Keratinocyte (primary cell): Measurements from ENCODE around the gene AKAP6. TPM values are rescaled to one million over a fixed set of nuclear protein-coding genes. Genes with fewer than 3 reads are reported as not detected.

ENCODE experiments used
- DNase-seq: peaks from one replicate; pipeline ENCODE4 v3.0.0-alpha.2; 2011; ENCODE audit warnings: low read depth, missing footprints, low spot score
- FAIRE-seq: peaks from 2 replicates; lab custom pipeline; 2011; peaks lifted over from hg19 to GRCh38; lab: Jason Lieb, UNC
- H2AFZ ChIP-seq: 2 replicates; pipeline ENCODE4 v1.6.0; 2012; ENCODE audit warnings: low read length, control low read depth, inconsistent platforms; ENCODE audit not compliant: control insufficient read depth
- H3K27ac ChIP-seq: 2 replicates; pipeline ENCODE4 v1.5.1; 2011; ENCODE audit warnings: low read length; ENCODE audit not compliant: control insufficient read depth, insufficient read depth
- H3K27me3 ChIP-seq: 3 replicates; pipeline ENCODE4 v1.6.0; 2011; ENCODE audit warnings: low read length; ENCODE audit not compliant: control insufficient read depth, insufficient read depth; ENCODE audit errors: extremely low read depth
- H3K36me3 ChIP-seq, 2 experiments: 2 replicates in 1 of 2; 3 replicates in 1 of 2; pipeline ENCODE4 v1.5.1; 2011; ENCODE audit warnings: low read length in 2 of 2, mild to moderate bottlenecking in 1 of 2; ENCODE audit not compliant: control insufficient read depth in 2 of 2, insufficient read depth in 2 of 2; ENCODE audit errors: extremely low read depth in 1 of 2
- H3K4me1 ChIP-seq: 3 replicates; pipeline ENCODE4 v1.5.1; 2011; ENCODE audit warnings: low read length; ENCODE audit not compliant: control insufficient read depth, insufficient read depth; ENCODE audit errors: extremely low read depth
- H3K4me2 ChIP-seq: 3 replicates; pipeline ENCODE4 v1.6.0; 2011; ENCODE audit warnings: low read depth, low read length; ENCODE audit not compliant: control insufficient read depth, insufficient read depth; ENCODE audit errors: extremely low read depth
- H3K4me3 ChIP-seq, 3 experiments: fragments of 200-600 bp in 1 of 3; sonication (generic) in 1 of 3; 2 replicates in 2 of 3; 3 replicates in 1 of 3; pipeline ENCODE4 v1.5.1; 2011 to 2016; ENCODE audit warnings: low read length in 3 of 3, mild to moderate bottlenecking in 3 of 3, control low read depth in 2 of 3, inconsistent platforms in 1 of 3, low read depth in 1 of 3, mixed read lengths in 1 of 3, mixed run types in 1 of 3, moderate library complexity in 1 of 3; ENCODE audit not compliant: control insufficient read depth in 2 of 3, insufficient read depth in 2 of 3; ENCODE audit errors: extremely low read depth in 1 of 3
- H3K79me2 ChIP-seq: 2 replicates; pipeline ENCODE4 v1.6.0; 2012; ENCODE audit warnings: low read length; ENCODE audit not compliant: control insufficient read depth, insufficient read depth
- H3K9ac ChIP-seq: 3 replicates; pipeline ENCODE4 v1.6.0; 2011; ENCODE audit warnings: low read length; ENCODE audit not compliant: control insufficient read depth, insufficient read depth; ENCODE audit errors: extremely low read depth
- H3K9me1 ChIP-seq: 3 replicates; pipeline ENCODE4 v1.6.0; 2011; ENCODE audit warnings: low read length; ENCODE audit not compliant: control insufficient read depth, insufficient read depth; ENCODE audit errors: extremely low read depth
- H3K9me3 ChIP-seq: 2 replicates; pipeline ENCODE4 v1.5.1; 2012; ENCODE audit warnings: low read depth, low read length; ENCODE audit not compliant: control insufficient read depth
- H4K20me1 ChIP-seq: 3 replicates; pipeline ENCODE4 v1.6.0; 2011; ENCODE audit warnings: low read length; ENCODE audit not compliant: control insufficient read depth, insufficient read depth; ENCODE audit errors: extremely low read depth
- EZH2 ChIP-seq: IDR thresholded peaks from one replicate; pipeline ENCODE4 v1.6.1; 2012; ENCODE audit warnings: inconsistent platforms, mild to moderate bottlenecking, low read length, moderate library complexity
- dilution Hi-C: fragments of 300-500 bp; cut with MboI; formaldehyde crosslinking; loops from one replicate; pipeline ENCODE4 v1.7.0; 2020; ENCODE audit warnings: low sequenced_read_pairs; ENCODE audit not compliant: extremely low pct_ligation_motif_present
- polyA plus RNA-seq, 5 experiments: library from polyadenylated mRNA; depleted of rRNA in 3 of 5; stranded (reverse) in 3 of 5; stranded (forward) in 1 of 5; unstranded in 1 of 5; fragments of >200 nt; gene quantifications; 1 replicate in 1 of 5; 2 replicates in 3 of 5; 3 replicates in 1 of 5; pipeline versions ENCODE4 v1.2.1 to v1.2.3, GENCODE V29; 2011 to 2012; ENCODE audit warnings: missing spikeins in 2 of 5, low read depth in 1 of 5, low replicate concordance in 1 of 5
- TF ChIP-seq, protein P1 (sequence below), 3 experiments: IDR thresholded peaks in 1 of 3; conservative IDR thresholded peaks in 1 of 3; optimal IDR thresholded peaks in 1 of 3; 2 replicates in 2 of 3; 3 replicates in 1 of 3; pipeline versions ENCODE3 to v1.5.1; 2011; ENCODE audit warnings: low read length in 3 of 3, mild to moderate bottlenecking in 3 of 3, moderate library complexity in 2 of 3, control low read depth in 1 of 3, inconsistent platforms in 1 of 3; ENCODE audit not compliant: insufficient read depth in 2 of 3; ENCODE audit errors: extremely low read depth in 1 of 3

The AKAP6 gene
- polyA plus RNA-seq, 1 donor (not counting 4 experiments of a cell fraction or from before 2014, with no cell fraction given) = 2.0 TPM

DNA sequence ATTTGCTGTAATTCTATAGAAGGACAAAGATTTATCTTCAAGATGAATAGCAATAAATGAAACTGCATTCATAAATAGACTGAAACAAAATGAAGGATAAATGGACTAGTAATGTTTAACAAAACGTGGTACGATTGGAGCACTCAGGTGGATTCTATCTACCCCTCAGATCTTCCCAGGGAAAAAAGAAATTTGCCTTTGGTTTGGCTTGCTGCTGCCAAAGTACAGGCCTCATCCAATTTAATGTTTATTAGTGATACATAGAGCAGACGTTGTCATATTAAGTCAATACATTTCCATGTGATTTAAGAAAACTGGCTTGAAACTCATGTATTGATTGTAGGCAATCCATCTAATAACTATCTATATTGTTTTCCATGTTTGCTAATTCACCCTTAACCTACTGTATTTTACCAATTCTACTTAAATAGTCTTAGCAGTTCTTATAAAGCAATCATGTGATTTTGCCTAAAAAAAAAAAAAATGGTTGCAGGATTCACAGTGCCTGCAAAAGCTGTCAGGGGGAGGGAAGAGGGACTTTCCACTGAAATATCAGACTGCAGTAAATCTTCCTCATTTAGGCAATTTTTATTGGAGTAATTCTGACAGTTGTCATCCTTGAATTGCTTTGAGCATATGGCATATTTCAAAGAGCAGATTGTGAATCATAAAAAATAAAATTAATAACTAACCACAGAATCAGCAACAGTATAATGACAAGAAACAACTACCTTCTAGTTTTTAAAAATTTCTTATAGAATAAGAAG lies 367.4 kb downstream of the AKAP6 start:
- TF ChIP-seq EZH2 = no peak
- TF ChIP-seq, protein P1, sequence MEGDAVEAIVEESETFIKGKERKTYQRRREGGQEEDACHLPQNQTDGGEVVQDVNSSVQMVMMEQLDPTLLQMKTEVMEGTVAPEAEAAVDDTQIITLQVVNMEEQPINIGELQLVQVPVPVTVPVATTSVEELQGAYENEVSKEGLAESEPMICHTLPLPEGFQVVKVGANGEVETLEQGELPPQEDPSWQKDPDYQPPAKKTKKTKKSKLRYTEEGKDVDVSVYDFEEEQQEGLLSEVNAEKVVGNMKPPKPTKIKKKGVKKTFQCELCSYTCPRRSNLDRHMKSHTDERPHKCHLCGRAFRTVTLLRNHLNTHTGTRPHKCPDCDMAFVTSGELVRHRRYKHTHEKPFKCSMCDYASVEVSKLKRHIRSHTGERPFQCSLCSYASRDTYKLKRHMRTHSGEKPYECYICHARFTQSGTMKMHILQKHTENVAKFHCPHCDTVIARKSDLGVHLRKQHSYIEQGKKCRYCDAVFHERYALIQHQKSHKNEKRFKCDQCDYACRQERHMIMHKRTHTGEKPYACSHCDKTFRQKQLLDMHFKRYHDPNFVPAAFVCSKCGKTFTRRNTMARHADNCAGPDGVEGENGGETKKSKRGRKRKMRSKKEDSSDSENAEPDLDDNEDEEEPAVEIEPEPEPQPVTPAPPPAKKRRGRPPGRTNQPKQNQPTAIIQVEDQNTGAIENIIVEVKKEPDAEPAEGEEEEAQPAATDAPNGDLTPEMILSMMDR (optimal IDR thresholded peaks at IDR 0.05 in 1 of 3, IDR thresholded peaks at IDR 0.05 in 1 of 3, conservative IDR thresholded peaks at IDR 0.05 in 1 of 3; ENCODE audit: extremely low read depth in 1 of 3, insufficient read depth in 2 of 3, low read length in 3 of 3) = no peak
- Histone ChIP-seq H3K27me3 (no peaks in the 10 kb centered on the region), H3K27ac (no peak overlapping the region), H4K20me1 (no peaks in the 10 kb centered on the region), H2AFZ (no peak overlapping the region), H3K36me3 (no peaks in the 10 kb centered on the region), H3K4me3 (no peak overlapping the region), H3K4me1 (no peaks in the 10 kb centered on the region), H3K9me1 (no peaks in the 10 kb centered on the region), H3K79me2 (no peaks in the 10 kb centered on the region), H3K9ac (no peak overlapping the region), H3K4me2 (no peak overlapping the region), H3K9me3 (no peaks in the 10 kb centered on the region)
- no peak for FAIRE-seq
- DNase-seq = no peak
- dilution Hi-C loops = no loop called here

DNA sequence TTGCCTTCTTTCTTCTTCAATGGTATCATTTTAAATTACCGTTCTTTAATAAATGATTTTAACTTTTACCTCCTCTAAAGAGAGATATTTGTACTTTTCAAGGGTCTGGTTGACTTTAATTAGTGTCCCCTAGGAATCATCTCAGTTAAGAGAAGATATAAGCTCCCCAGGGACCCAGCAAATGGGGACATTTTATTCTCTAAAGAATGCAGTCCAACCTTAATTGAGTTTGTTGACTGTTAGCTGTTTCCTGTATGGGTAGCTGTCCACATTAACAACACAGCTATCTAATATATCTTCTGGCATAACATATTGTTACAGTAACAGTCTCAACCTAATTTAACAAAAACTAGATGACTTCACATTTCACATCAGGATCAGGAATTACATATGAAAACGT lies 368.0 kb downstream of the AKAP6 start:
- Histone ChIP-seq H3K79me2 (no peaks in the 10 kb centered on the region), H3K4me3 (no peak overlapping the region), H3K4me1 (no peaks in the 10 kb centered on the region), H3K36me3 (no peaks in the 10 kb centered on the region), H3K9ac (no peak overlapping the region), H3K4me2 (no peak overlapping the region), H3K27me3 (no peaks in the 10 kb centered on the region), H4K20me1 (no peaks in the 10 kb centered on the region), H3K9me1 (no peaks in the 10 kb centered on the region), H3K27ac (no peak overlapping the region), H2AFZ (no peak overlapping the region), H3K9me3 (no peaks in the 10 kb centered on the region)
- DNase-seq (no peak), FAIRE-seq (no peak)
- dilution Hi-C loops = no loop called here
- no peak for TF ChIP-seq EZH2
- TF ChIP-seq, protein P1 (optimal IDR thresholded peaks at IDR 0.05 in 1 of 3, IDR thresholded peaks at IDR 0.05 in 1 of 3, conservative IDR thresholded peaks at IDR 0.05 in 1 of 3; ENCODE audit: extremely low read depth in 1 of 3, insufficient read depth in 2 of 3, low read length in 3 of 3) = no peak
